GM19240 (cell line): ENCODE data around the gene PDE6D.
"Not testable (repeated sequence)": the region's sequence is repeated elsewhere in the genome, so short reads cannot be mapped to it uniquely, and the experiment has no call there.

ENCODE experiments used
- DNase-seq: peaks from one replicate; pipeline ENCODE4 v3.0.0; 2011; ENCODE audit warnings: low spot score; ENCODE audit not compliant: insufficient read length

Gene PDE6D

DNA sequence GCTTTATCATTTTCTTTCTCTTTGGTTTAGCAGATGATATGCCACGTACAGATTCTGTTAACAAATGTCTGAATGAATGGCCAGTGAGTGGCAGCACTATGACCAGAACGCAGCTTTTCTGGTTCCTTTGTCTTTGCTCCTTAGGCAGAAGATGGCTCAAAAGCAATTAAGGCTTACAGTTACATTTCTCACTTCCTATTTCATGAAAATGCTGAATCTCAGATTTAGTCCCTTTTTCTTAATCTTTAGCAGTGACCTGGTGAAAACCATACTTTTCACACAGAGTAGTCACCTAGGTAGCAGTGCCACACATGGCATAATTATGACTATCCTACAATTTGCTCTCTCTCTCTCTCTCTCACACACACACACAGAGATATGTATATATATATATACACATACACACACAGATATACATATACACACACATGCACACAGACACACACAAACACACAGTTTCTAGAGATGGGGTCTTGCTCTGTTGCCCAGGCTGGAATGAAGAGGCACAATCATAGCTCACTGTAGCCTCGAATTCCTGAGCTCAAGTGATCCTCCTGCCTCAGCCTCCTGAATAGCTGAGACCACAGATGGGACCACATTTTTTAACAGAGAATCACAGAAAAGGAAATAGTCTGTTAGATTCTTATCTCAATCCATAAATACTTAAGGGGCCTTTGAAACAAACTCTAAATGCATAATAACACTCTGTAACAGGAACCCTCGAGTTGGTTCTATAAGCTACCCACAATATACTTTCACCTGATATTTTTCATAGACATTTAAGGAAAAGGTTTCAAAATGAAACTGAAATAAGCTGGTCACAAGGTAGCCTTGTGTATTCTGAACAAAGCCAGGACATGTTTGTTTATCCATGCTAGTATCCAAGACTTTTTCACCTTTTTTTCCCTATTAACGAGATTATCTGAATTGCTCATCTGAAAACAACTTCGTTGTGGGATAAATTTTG lies 11.6 kb downstream of the PDE6D start:
- DNase-seq, result no peak

DNA sequence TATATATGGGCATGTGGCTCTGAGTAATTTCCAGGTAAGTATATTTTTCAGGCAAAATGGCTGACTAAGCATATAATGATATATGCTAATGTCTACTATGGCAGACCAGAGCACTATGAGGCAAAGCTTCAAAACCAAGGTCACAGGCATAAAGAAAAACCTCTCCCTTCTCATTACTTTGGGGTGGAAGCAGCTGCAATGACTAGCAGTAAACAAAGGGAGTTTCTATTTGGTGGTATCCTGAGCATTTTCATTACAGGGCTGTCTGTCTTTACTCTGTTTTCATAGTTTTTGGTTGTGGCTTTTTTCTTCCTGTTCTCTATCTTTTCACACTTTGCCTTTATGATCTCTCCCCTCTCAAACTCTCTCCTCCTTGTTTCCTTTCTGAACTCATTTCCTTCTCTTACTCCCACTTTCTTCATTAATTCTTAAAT lies 15.6 kb downstream of the PDE6D start:
- DNase-seq, result no peak

DNA sequence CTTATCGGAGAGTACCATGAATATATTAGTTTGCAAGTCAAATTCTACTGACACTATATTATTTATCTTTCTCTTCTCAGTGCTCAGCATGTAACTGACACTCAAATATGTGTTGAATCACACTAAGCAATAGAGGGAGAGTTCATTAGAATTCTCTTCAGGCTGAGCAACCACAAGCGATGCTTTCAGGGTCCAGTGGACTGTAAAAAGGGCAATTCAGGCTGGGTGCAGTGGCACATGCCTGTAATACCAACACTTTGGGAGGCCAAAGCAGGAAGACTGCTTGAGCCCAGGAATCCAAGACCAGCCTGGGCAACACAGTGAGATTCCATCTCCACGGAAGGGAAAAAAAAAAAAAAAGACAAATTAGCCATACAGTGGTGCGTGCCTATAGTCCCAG lies 16.3 kb downstream of the PDE6D start:
- DNase-seq, result no peak

DNA sequence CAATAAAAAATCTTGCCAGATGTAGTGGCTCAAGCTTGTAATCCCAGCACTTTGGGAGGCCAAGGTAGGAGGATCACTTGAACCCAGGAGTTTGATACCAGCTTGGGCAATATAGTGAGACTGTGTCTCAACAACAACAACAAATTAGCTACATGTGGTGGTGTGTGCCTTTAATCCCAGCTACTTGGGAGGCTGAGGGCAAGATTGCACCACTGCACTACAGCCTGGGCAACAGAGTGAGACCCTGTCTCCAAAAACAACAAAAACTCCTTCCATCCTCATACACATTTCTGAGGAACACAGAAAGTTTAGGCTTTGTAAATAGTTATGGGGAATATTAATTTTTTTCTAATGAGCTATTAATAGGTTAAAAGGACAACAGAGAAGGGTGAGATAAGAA lies 17.0 kb downstream of the PDE6D start:
- no peak for DNase-seq

DNA sequence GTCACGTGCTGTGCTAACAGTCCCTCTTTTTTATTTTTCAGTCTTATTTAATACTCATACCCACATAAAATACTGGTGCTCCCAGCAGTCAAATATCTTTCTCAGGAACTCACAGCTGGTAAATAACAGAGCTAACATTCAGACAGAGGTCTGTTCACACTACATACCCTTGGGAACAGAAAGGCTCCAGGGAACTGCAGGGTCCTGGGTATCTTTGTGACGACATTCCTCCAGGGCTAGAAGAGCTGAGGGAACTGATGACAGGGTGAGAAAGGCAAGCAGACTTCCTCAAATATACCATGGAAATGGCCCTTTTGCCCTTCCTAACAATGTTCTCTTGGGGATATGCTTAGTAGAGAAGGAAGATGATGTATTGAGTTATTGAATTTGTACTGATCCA lies 19.3 kb downstream of the PDE6D start:
- no peak for DNase-seq

DNA sequence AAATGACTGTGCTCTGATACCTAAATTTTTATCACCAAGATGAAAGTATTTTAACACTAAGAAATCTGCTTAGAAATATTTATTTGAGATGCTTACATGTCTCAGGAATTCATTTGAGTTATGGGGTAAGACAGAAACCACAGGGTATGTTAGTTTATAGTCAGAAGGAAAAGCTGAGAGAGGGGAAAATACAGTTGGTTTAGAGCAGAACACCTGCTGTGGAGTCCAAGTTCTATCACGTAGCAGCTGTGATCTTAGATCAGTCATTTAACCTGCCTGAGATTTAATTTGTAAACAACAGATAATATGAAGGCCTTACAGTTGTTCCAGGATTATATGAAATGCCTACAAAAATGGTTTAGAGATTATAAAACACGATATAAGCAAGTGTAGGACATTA lies 29.0 kb downstream of the PDE6D start:
- no peak for DNase-seq

DNA sequence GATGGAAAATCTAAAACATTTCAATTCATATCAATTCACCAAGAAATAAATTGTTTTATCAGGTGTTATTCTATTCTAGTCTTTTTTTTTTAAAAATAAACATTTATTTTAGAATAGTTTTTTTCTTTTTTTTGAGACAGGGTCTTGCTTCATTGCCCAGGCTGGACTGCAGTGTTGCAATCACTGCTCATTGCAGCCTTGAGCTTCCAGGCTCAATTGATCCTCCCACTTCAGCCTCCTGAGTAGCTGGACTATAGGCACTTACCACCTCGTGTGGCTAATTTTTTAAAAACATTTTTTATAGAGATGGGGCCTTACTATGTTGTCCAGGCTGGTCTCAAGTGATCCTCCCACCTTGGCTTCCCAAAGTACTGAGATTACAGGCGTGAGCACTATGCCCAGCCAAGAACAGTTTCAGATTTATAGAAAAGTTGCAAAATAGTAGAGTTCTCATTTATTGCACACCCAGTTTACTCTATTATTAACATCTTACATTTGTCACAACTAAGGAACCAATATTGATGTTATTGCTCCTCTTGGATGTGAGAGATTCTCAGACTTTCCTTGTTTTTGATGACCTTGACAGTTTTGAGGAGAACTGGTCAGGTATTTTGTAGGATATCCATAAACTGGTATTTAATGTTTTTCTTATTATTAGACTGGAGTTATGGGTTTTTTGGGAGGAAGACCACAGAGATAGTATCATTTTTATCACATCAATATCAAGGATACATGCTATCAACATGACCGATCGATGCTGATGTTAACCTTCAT lies 29.9 kb downstream of the PDE6D start:
- no peak for DNase-seq

DNA sequence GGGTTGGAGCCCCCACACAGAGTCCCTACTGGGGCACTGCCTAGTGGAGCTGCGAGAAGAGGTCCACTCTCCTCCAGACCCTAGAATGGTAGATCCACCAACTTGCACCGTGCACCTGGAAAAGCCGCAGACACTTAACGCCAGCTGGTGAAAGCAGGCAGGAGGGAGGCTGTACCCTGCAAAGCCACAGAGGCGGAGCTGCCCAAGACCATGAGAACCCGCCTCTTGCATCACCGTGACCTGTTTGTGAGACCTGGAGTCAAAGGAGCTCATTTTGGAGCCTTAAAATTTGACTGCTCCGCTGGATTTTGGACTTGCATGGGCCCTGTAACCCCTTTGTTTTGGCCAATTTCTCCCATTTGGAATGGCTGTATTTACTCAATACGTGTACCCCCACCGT lies 32.1 kb downstream of the PDE6D start:
- DNase-seq, result not testable (repeated sequence)

DNA sequence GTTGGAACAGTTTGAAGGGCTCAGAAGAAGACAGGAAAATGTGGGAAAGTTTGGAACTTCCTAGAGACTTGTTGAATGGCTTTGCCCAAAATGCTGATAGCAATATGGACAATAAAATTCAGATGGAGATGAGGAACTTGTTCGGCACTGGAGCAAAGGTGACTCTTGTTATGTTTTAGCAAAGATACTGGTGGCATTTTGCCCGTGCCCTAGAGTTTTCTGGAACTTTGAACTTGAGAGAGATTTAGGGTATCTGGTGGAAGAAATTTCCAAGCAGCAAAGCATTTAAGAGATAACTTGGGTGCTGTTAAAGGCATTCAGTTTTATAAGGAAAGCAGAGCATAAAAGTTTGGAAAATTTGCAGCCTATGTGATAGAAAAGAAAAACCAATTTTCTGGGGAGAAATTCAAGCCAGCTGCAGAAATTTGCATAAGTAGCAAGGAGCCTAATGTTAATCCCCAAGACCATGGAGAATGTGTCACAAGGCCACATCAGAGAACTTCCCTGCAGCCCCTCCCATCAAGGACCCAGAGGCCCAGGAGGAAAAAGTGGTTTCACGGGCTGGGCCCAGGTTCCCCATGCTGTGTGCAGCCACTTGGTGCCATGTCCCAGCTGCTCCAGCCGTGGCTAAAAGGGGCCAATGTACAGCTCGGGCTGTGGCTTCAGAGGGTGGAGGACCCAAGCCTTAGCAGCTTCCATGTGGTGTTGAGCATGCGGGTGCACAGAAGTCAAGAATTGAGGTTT lies 32.8 kb downstream of the PDE6D start:
- not testable (repeated sequence) for DNase-seq

DNA sequence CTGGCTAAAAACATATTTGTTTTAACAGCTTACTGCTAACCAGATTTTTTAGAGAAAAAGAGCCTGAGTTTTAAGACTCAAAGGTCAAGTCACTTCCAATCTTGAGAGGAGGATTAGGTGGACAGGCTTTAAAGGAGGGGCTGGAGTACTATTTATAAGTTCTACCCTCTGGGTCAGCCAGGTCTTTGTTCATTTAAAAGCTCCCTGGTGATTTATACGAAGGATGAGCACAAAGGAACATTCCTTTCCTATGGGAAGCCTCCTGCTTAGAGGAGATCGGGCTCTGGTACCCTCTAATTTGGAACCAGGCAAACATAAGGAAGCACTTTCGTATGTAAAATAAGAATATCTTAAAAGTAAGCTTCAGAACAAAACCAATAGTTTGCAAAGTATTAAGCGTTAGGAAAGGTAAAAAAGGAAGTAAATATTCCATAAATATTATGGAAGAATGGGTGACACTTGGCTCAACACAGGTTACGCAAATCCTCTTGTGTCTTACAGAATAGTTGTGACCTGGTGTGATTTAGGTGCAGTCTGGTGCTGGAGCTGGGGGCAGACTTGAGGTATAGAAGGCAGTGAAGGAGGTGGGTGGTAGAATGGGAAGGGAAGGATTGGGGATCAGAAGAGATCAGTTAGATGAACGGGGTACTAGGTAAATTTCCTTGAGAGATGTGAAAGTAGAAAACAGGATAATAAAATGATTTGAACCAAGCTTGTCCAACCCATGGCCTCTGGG lies 35.6 kb downstream of the PDE6D start:
- DNase-seq, result no peak

DNA sequence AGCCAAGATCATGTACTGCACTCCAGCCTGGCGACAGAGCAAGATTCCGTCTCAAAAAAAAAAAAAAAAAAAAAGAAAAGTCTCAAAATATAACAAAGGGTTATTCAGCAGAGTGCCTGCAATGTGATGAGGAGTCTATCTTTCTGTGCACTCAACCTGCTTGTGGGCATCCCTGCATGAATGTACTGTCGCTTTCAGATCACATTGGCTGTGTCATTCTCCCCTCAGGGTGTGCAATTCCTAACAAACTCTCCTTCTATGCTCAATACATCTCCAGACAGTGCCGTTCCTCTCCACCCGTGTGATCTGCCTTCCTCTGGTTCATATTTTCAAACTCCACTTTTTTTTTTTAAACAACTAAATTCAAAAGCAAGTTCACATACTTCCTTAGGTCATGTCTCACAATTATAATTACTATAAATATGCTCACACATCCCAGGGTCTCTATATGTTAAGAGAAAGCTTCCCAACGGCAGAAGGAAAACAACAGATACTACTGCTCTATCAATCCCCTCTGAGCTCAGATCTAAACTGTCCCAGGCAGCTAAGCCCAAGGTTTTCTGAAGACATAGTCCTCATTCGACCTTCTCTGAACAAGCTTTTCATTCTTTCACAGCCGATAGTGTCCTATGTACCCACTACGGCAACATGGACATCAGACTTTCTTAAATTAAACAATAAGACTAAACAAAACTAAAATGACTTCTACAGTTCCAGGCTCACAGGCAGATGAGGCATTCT lies 37.5 kb downstream of the PDE6D start:
- no peak for DNase-seq

DNA sequence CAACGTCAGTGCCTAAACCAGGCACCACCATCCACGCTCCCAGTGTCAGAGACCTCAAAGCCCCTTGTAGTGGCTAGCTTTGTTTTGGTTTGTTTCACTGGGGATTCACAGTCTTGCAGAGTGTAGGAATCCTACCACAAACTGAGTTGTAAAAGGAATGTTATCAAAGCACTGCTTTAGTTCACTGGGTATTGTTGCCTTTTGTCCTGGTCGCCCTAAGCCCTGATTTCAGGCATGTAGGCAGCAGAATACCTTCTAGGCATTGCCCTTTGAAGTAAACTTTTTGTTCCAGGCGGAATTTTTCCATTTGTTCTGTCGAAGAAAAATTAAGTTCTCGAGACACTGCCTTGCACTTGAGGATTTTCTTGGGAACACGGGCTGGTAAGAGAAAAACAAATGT lies 43.3 kb downstream of the PDE6D start:
- no peak for DNase-seq

DNA sequence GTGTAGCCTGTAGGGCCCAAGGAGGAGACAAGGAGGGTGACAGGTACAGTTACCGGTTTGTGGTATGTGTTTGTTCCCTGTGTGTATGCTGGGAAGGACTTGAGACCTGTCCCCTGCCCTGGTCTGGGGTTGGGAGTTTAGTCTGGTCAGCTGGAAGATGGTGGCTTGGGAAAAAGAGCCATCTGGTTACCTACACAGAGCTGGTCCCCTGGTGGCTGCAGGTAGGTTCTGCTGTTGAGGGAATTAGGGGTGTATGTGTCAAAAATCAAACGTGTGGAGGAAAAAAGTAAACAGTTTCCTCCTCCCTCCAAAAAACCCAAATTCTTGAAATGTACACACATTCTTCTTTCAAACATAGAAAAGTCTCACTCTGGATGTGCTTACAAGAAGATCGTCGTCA lies 48.5 kb downstream of the PDE6D start:
- no peak for DNase-seq

DNA sequence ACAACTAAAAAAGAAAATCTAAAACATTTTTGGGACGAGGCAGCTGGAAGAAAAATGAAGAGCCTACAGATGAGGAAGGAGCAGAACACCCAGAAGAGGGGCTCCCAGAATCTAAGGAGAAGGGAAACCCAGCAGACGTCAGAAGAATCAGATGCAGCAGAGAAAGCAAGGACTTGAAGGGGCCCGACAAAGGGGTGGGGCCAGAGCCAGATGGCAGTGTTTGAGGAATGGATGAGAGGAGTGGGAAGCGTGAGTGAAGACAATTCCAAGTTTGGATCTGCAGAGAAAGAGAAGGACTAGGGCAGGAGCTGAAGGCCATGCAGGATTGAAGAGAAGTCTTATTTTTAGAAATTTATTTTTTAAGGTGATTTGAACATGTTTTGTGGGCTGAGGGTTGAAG lies 53.5 kb downstream of the PDE6D start:
- no peak for DNase-seq

DNA sequence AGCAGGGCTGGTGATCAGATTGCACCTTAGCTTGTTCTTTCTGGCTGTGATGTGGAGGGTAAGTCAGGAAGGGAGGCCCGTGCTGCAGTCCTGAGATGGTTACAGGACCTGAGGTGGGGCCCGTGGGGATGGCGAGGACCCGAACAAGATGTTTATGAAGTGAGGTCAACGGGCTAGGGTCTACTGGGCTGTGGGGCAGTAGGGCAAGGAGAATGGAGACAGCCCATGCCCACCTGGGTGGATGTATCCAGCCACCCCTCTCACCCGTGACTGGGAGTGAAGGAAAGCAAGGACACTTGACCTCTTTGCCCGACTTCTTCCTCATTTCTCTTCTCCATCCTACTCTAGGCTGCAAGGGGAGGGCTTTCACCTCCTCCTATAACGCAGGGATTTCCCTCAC lies 54.8 kb downstream of the PDE6D start:
- no peak for DNase-seq

DNA sequence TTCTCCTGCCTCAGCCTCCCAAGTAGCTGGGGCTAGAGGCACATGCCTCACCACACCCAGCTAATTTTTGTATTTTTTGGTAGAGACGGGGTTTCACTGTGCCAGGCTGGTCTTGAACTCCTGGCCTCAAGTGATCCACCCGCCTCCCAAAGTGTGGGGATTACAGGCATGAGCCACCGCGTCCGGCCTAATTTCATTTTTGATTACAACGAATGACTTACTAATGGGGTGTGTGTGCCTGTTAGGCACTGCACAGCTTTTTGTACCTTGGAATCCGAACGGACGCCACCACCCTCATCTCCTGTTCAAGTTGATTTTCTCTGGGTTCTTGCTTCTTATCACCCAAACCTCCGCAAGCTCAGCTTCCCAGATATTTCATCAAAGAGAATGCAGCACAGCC lies 55.6 kb downstream of the PDE6D start:
- no peak for DNase-seq

DNA sequence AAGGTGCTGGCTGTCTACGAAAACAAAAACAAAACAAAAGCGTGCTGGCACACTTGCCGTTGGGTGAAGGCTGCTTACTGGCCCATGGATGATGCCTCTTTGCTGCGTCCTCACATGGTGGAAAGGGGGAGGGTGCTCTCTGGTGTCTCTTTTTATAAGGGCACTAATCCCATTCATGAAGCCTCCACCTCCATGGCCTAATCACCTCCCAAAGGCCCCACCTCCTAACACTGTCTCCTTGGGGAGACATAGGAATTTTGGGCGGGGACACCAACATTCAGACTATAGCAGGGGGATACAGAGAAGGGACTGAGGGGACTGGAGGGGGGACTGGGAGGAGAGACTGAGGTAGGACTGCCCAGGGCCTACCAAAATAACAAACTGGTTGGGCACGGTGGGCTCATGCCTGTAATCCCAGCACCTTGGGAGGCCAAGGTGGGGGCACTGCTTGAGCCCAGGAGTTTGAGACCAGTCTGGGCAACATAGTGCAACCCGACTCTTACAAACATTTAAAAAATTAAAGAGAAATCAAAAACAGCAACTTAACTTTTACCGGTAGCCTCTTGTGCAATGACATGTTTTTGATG lies 58.3 kb downstream of the PDE6D start:
- no peak for DNase-seq

DNA sequence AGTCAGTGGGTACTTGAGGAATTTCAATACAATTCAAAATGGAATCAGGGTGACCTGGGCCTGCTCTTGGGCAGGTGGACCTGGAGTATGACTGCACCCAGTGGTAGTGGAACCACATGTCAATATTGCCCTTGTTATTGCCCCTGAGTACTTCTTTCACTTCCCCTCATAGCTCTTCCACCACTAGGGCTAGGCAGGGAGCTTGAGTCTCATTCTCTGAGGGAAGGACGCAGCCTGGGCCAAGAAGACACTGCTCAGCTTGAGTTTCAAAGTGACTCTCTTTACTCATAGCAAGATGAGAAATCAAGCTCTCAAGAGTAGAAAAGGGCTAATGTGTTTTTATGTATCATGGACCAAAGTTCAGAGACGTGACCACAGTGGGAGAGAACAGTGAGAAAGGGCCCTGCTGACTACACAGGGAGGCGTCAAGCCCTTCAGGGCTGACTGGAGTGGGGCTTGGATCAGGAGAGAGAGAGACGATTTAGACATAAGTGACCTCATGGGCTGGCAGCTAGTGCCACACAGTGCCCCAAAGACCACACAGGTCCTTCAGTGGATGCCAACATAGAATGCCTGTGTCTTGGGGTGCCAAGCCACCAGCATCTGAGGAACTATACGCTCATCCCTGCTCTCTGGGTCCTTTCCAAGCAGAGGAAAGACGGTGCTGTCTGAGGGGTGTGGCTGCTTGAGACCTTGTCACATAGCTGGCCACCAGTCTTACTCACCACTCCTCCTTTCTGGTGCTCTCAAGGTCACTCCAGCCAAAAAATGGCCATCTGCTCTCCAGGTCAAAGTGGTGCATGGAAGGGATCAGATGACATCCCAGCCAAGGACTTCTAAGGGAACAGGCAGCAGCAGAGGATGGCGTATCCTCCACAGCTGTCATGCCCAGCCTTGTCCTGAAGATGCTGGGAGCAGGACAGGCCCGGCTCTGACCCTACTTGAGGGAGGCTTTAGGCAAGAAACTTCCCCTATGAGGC lies 59.8 kb downstream of the PDE6D start:
- no peak for DNase-seq
